ENCODE measurements around the gene ARHGAP15. TPM values are rescaled to one million over a fixed set of nuclear protein-coding genes. Genes with fewer than 3 reads are reported as not detected.

ARHGAP15 gene
- total RNA-seq, 2 experiments from 2014 or later = 72.1 to 98.4 TPM

GRCh38 chr2:143264851-143265250 is 135.6 kb downstream of the ARHGAP15 start:
- no peak overlapping the region for H3K4me3 ChIP-seq (ENCODE audit: low read depth, low read length, poor library complexity, severe bottlenecking)
- no peak overlapping the region for H2AFZ ChIP-seq (ENCODE audit: low read length)
- TF ChIP-seq EZH2phosphoT487 (IDR thresholded peaks at IDR 0.05; ENCODE audit: borderline replicate concordance, low read depth, low read length) (no peak), CTCF (conservative IDR thresholded peaks at IDR 0.05; ENCODE audit: low read length) (no peak)
- BruUV-seq (replicated peaks) = no TSS peak
- H3K9me2 ChIP-seq (ENCODE audit: insufficient read depth, low read length) = no peaks in the 10 kb centered on the region
- DNase-seq (ENCODE audit: low spot score) = no peak
- H3K4me2 ChIP-seq (ENCODE audit: low read length) = no peak overlapping the region
- no peaks in the 10 kb centered on the region; the same call in 1 of the 2 replicates for H3K79me2 ChIP-seq (ENCODE audit: insufficient read depth, low read depth, low read length)
- H3K9me3 ChIP-seq (ENCODE audit: low read length) = peaks cover 4% of the 10 kb centered on the region; the same call in 1 of the 2 replicates
- H4K20me1 ChIP-seq (ENCODE audit: insufficient read depth, low read length) = no peaks in the 10 kb centered on the region
- H3K27ac ChIP-seq (ENCODE audit: low read depth, low read length, poor library complexity, severe bottlenecking) = no peak overlapping the region
- H3K4me1 ChIP-seq (ENCODE audit: insufficient read depth, low read length, poor library complexity, severe bottlenecking) = peaks cover 13% of the 10 kb centered on the region
- ChIA-PET CTCF (ENCODE audit: unreplicated experiment) (no interaction called here), POLR2A (interaction anchor here (0.6 to 1.2 kb wide), 6 partner anchors 9 to 230 kb away, joined by 3 to 12 read pairs (median 4); no protein-coding TSS in a partner anchor)
- H3K36me3 ChIP-seq (ENCODE audit: insufficient read depth, low read length) = peaks cover 22% of the 10 kb centered on the region
- intact Hi-C loops (cut with micrococcal nuclease; ENCODE audit: unreplicated experiment) = no loop called here

- POLR2A ChIA-PET = interaction anchor here (0.7 to 2.2 kb wide), 6 partner anchors 10 to 219 kb away, joined by 3 to 16 read pairs (median 4); no protein-coding TSS in a partner anchor
- Histone ChIP-seq H3K9me3 (ENCODE audit: low read length) (no peaks in the 10 kb centered on the region), H3K4me2 (ENCODE audit: low read length) (no peak overlapping the region), H3K36me3 (ENCODE audit: insufficient read depth, low read length) (no peaks in the 10 kb centered on the region), H3K79me2 (ENCODE audit: insufficient read depth, low read depth, low read length) (no peaks in the 10 kb centered on the region), H3K4me3 (ENCODE audit: low read depth, low read length, poor library complexity, severe bottlenecking) (no peak overlapping the region), H3K9me2 (ENCODE audit: insufficient read depth, low read length) (no peaks in the 10 kb centered on the region), H3K27ac (ENCODE audit: low read depth, low read length, poor library complexity, severe bottlenecking) (no peak overlapping the region), H4K20me1 (ENCODE audit: insufficient read depth, low read length) (peaks cover 6% of the 10 kb centered on the region; the same call in 1 of the 2 replicates), H3K4me1 (ENCODE audit: insufficient read depth, low read length, poor library complexity, severe bottlenecking) (no peaks in the 10 kb centered on the region), H2AFZ (ENCODE audit: low read length) (no peak overlapping the region)
- CTCF ChIA-PET (ENCODE audit: unreplicated experiment) = no interaction called here
- no peak for DNase-seq (ENCODE audit: low spot score)
- intact Hi-C loops (cut with micrococcal nuclease; ENCODE audit: unreplicated experiment) = no loop called here
- TF ChIP-seq EZH2phosphoT487 (IDR thresholded peaks at IDR 0.05; ENCODE audit: borderline replicate concordance, low read depth, low read length) = no peak
- TF ChIP-seq CTCF (conservative IDR thresholded peaks at IDR 0.05; ENCODE audit: low read length) = no peak
- BruUV-seq (replicated peaks) = no TSS peak
Observed at GRCh38 chr2:143279672-143280071, 150.5 kb downstream of the ARHGAP15 start.

GRCh38 chr2:143280097-143280757 is 151.0 kb downstream of the ARHGAP15 start:
- no peaks in the 10 kb centered on the region for H3K9me2 ChIP-seq (ENCODE audit: insufficient read depth, low read length)
- no peaks in the 10 kb centered on the region for H3K36me3 ChIP-seq (ENCODE audit: insufficient read depth, low read length)
- no TSS peak for BruUV-seq (replicated peaks)
- H3K27ac ChIP-seq (ENCODE audit: low read depth, low read length, poor library complexity, severe bottlenecking) = no peak overlapping the region
- no peak overlapping the region for H3K4me2 ChIP-seq (ENCODE audit: low read length)
- no peak for DNase-seq (ENCODE audit: low spot score)
- CTCF ChIA-PET (ENCODE audit: unreplicated experiment) = no interaction called here
- intact Hi-C loops (cut with micrococcal nuclease; ENCODE audit: unreplicated experiment) = no loop called here
- peaks cover 6% of the 10 kb centered on the region; the same call in 1 of the 2 replicates for H4K20me1 ChIP-seq (ENCODE audit: insufficient read depth, low read length)
- no peak overlapping the region for H3K4me3 ChIP-seq (ENCODE audit: low read depth, low read length, poor library complexity, severe bottlenecking)
- TF ChIP-seq EZH2phosphoT487 (IDR thresholded peaks at IDR 0.05; ENCODE audit: borderline replicate concordance, low read depth, low read length) (no peak), CTCF (conservative IDR thresholded peaks at IDR 0.05; ENCODE audit: low read length) (no peak)
- H3K79me2 ChIP-seq (ENCODE audit: insufficient read depth, low read depth, low read length) = no peaks in the 10 kb centered on the region
- no peaks in the 10 kb centered on the region for H3K9me3 ChIP-seq (ENCODE audit: low read length)
- POLR2A ChIA-PET = interaction anchor here (0.6 to 2.2 kb wide), 5 partner anchors 9 to 21 kb away, joined by 3 to 16 read pairs (median 4); no protein-coding TSS in a partner anchor
- H3K4me1 ChIP-seq (ENCODE audit: insufficient read depth, low read length, poor library complexity, severe bottlenecking) = no peaks in the 10 kb centered on the region
- no peak overlapping the region for H2AFZ ChIP-seq (ENCODE audit: low read length)

Data from OCI-LY7 (cell line).